ENCODE results near the gene ENOX1.
"Not testable (repeated sequence)": the region's sequence is repeated elsewhere in the genome, so short reads cannot be mapped to it uniquely, and the experiment has no call there.

Gene ENOX1

GRCh38 chr13:43180036-43180660 lies 606.6 kb downstream of the ENOX1 start:
- no peak for DNase-seq

- no peak for DNase-seq
These were observed 615.3 kb downstream of the ENOX1 start for GRCh38 chr13:43171489-43171888.

- DNase-seq: no peak
These were observed 616.3 kb downstream of the ENOX1 start for GRCh38 chr13:43170506-43170905.

- not testable (repeated sequence) for DNase-seq
These were observed 618.3 kb downstream of the ENOX1 start for GRCh38 chr13:43168434-43168833.

- no peak for DNase-seq
These were observed 619.0 kb downstream of the ENOX1 start for GRCh38 chr13:43167731-43168130.

- no peak for DNase-seq
These were observed 619.9 kb downstream of the ENOX1 start for GRCh38 chr13:43166644-43167457.

Data from fibroblast of skin of right quadriceps (primary cell).